GM18909 (cell line): ENCODE data around the gene ITK.

Source experiments
- ATAC-seq: cut with Tn5 transposase; IDR thresholded peaks from one replicate; pipeline ENCODE4 v1.9.1; 2021; ENCODE audit warnings: mild to moderate bottlenecking; ENCODE audit not compliant: unreplicated experiment, poor library complexity

ITK gene

GRCh38 chr5:157270771-157271170 lies 90.1 kb downstream of the ITK start:
- ATAC-seq: no peak

DNA sequence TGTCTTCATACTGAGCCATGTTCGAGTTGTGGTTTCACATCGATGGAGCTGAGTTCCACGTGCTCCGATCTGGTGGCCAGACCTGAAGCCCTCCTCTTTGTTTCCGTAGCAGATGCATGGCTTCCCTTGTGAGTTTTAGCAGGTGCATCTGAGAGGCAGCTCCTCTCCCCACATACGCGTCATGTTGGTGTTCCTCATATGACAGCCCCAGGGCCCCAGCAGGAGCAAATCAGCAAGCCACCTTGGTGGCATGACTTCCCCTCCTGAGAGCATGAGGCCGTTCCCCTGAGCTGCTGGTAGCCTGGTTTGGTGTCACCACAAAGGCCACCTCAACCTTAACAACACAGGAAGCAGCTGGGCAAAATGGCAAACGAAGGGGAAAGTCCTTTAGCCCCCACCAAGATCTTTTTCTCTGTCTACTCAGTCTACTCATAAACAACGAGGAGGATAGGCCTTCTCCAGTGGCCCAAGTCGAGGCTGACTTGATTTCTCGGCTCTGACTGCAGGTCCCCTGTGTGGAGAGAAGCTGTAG lies 91.2 kb downstream of the ITK start:
- peak; percentile 88 for ATAC-seq

- ATAC-seq: peak; percentile 58
Measured at GRCh38 chr5:157273131-157273556, 92.5 kb downstream of the ITK start.

GRCh38 chr5:157275403-157275802 lies 94.8 kb downstream of the ITK start:
- no peak for ATAC-seq

GRCh38 chr5:157278319-157279037 lies 97.8 kb downstream of the ITK start:
- ATAC-seq: no peak

- ATAC-seq: no peak
Measured at GRCh38 chr5:157279605-157280239, 99.1 kb downstream of the ITK start.

- ATAC-seq: no peak
Measured at GRCh38 chr5:157280927-157281326, 100.3 kb downstream of the ITK start.

DNA sequence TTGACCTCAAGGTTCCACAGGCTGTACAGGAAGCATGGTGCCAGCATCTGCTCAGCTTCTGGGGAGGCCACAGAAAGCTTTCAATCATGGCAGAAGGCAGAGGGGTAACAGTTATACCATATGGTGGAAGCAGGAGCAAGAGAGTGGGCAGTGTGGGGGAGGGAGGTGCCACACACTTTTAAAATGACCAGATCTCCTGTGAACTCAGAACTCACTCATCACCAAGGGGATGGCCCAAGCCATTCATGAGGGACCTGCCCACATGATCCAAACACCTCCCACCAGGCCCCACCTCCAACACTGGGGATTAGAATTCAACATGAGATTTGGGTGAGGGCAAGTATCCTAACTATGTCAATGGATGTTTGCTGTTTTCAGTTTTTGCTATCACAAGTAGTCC lies 101.5 kb downstream of the ITK start:
- ATAC-seq: no peak

GRCh38 chr5:157283434-157283833 lies 102.8 kb downstream of the ITK start:
- ATAC-seq: peak; percentile 100

- ATAC-seq: no peak
Measured at GRCh38 chr5:157284458-157285212, 104.0 kb downstream of the ITK start.

DNA sequence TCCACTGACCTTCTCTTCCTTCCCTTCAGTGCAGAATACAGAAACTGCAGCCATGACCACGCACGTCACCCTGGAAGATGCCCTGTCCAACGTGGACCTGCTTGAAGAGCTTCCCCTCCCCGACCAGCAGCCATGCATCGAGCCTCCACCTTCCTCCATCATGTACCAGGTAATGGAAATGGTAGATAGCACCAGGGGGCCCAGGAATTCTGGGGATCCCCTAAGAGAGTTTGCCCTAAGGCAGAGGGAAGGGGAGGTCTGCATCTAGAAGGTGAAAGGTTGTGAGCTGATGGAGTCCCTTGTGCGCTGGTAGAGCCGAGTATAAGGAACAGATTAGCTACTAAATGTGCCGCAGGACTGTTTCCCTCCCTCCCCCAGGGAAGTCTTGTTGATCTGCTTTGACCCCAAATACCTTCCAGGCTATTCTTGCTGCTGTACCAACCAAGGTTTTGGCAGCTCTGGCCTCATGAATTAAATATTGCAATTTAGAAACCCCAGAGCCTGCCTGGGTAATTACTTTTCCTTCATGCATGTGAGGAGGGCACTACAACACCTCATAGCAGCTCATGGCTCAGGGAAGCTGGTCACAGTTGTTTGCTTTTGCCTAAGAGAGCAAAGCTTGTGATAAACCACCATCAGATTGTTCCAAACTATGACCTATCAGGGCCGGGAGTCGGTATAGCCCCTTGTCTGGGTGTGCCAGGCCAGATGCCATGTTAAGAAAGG lies 104.8 kb downstream of the ITK start:
- no peak for ATAC-seq

DNA sequence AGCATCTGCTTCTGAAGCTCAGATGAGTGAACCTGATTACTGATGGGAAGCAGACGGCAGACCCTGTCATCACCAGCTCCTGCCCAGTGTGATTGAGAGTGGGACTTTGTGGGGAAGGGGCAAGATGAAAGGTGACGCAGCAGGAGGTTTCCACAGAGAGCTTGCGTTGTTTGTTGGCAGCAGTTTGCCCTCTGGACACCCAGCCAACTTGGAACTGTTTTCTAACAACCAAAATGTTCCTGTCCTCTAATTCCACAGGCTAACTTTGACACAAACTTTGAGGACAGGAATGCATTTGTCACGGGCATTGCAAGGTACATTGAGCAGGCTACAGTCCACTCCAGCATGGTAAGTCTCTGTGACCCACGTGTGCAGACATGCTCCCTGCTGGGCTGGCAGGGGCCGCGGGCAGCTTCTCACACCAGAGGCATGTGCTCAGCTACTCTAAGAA lies 106.1 kb downstream of the ITK start:
- no peak for ATAC-seq

DNA sequence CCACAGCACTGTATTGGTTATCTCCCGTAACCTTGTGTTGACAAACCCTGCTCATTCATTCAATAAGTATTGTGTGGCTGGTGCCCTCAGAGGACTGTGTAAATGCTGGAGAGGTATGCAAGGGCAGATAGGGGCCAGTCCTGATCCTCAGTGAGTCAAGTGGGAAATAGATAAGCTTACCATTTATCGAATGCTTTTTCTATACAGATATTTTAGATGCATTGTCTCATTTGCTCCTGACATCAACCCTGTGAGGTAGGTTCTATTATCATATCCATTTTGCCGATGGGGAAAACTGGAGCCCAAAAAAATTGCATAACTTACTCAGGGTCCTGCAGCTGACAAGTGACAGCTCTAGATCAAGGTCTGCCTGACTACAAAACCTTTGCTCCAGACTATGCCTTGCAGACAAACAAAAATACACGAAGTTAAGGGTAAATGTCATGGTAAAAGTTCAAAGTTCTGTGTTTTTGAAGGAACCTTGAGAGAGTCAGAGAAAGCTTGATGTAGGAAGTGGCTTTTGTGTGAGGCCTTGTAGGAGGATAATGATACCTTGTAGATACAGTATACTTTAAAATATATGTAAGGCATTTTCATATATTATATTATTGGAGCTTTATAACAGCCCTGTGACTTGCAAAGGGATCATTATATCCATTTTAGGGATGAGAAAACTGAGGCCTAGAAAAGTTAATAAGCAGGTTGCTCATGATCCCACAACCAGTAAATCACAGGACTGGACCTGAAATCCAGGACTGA lies 107.9 kb downstream of the ITK start:
- ATAC-seq: no peak

DNA sequence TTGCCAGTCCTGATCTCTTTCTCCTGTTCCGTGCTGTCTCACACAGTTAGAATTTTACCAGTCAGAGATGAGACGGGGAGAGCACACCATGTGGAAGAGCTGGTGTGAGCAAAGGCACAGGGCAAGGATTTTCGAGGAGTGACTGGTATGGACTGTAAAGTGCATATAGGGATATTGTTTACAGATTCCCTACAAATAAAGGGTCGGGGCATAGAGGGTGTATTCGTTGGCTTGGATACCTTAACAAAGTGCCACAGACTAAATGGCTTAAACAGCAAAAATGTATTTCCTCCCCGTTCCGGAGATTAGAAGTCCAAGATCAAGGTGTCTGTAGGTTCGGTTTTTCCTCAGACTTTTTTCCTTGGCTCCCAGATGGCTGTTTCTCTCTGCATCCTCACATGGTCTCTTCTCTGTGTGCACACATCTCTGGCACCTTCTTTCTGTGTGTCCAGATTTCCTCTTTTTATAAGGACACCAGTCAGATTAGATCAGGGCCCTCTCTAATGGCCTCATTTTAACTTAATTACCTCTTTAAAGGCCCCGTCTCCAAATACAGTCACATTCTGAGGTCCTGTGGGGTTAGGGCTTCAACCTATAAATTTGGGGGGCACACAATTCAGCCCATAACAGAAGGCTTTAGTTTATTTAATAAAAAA lies 108.7 kb downstream of the ITK start:
- ATAC-seq: no peak

GRCh38 chr5:157290156-157290980 lies 109.7 kb downstream of the ITK start:
- no peak for ATAC-seq

DNA sequence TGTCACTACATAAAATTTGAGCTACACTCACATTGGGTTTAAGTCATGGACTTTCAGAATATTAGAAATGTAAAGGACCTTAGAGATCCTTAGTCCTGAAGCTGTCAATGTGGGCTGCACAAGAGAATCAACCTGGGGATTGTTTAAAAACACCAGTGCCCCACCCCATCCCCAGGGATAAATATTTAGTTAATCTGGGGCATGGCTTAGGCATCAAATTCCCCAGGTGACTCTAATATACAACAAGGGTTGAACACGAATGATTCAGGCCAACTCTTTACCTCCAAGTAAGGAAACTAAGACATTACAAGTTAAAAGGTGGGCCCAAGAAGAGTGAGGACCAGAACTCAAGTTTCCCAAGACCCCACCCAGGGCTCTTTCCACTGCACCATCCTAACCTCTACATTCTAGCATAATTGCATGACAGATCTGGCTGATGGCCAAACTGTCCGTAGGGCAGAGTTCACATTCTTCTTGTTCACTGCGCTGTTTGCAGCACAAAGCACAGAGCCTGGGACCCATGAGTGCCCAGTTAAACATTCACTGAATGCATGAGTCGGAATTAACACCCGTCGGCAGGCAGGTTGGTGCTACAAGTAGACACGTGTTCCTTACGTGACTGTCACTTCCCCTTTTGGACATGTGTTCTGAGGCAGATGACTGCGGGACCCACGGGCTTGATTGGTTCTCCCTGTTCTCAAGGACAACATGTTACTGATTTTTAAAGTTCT lies 110.5 kb downstream of the ITK start:
- peak; percentile 98 for ATAC-seq

DNA sequence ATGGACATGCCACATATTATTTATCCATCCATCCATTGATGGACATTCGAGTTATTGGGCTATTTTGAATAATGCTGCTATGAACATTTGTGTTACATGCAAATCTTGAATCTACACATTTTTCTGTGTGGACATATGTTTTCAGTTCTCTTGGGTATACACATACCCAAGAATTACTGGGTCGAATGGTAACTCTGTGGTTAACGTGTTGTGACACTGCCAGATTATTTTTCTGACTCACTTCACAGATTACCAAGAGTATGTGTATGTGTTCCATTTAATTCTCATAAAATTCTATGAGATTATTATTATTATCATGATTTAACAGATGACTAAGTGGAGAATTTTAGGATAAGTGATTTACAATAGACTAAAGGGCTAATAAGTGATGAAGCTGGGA lies 112.0 kb downstream of the ITK start:
- no peak for ATAC-seq
